Natural killer cell (primary cell): ENCODE measurements around the gene FUT8. TPM values are rescaled to one million over a fixed set of nuclear protein-coding genes. Genes with fewer than 3 reads are reported as not detected.

ENCODE experiments used
- ATAC-seq, 3 donors: fragments of 150-1000 bp in 2 of 3; fragments of 200-7000 bp in 1 of 3; cut with Tn5 transposase; 1 replicate in 1 of 3; 2 replicates in 2 of 3; pipeline ENCODE4 v1.10.0; 2021; ENCODE audit warnings: mild to moderate bottlenecking in 2 of 3, moderate library complexity in 2 of 3
- DNase-seq, 2 donors: peaks; one replicate each; pipeline versions ENCODE4 v3.0.0 to v3.0.0-alpha.2; 2013 to 2021; ENCODE audit warnings: mixed read lengths in 1 of 2
- H3K27ac ChIP-seq: one replicate; pipeline ENCODE4 v1.5.1; 2013; ENCODE audit warnings: mild to moderate bottlenecking, low read length
- H3K27me3 ChIP-seq: one replicate; pipeline ENCODE4 v1.6.1; 2013; ENCODE audit warnings: low read length; ENCODE audit not compliant: control insufficient read depth, insufficient read depth
- H3K36me3 ChIP-seq: one replicate; pipeline ENCODE4 v1.6.1; 2013; ENCODE audit warnings: low read length; ENCODE audit not compliant: control insufficient read depth, insufficient read depth
- H3K4me1 ChIP-seq: one replicate; pipeline ENCODE4 v1.6.1; 2013; ENCODE audit warnings: low read length; ENCODE audit not compliant: control insufficient read depth, insufficient read depth
- H3K4me3 ChIP-seq: one replicate; pipeline ENCODE4 v1.5.1; 2013; ENCODE audit warnings: low read length
- H3K9me3 ChIP-seq: one replicate; pipeline ENCODE4 v1.6.1; 2013; ENCODE audit warnings: low read length; ENCODE audit not compliant: control insufficient read depth, insufficient read depth
- H3K27ac Mint-ChIP-seq, 2 donors: one replicate each; pipeline ENCODE4 v1.8.0; 2022; ENCODE audit warnings: mild to moderate bottlenecking in 2 of 2, mixed read lengths in 2 of 2, moderate library complexity in 1 of 2
- H3K27me3 Mint-ChIP-seq, 2 donors: one replicate each; pipeline ENCODE4 v1.8.0; 2022; ENCODE audit warnings: low read depth in 2 of 2, mixed read lengths in 2 of 2
- H3K36me3 Mint-ChIP-seq: one replicate; pipeline ENCODE4 v1.8.0; 2022; ENCODE audit warnings: mixed read lengths
- H3K4me1 Mint-ChIP-seq, 2 donors: one replicate each; pipeline ENCODE4 v1.8.0; 2022; ENCODE audit warnings: mixed read lengths in 2 of 2
- H3K4me3 Mint-ChIP-seq: one replicate; pipeline ENCODE4 v1.8.0; 2022; ENCODE audit warnings: mild to moderate bottlenecking, moderate library complexity, mixed read lengths
- H3K9me3 Mint-ChIP-seq, 2 donors: one replicate each; pipeline ENCODE4 v1.8.0; 2022; ENCODE audit warnings: mixed read lengths in 2 of 2
- WGBS: methylation state at CpG from one replicate; pipeline ENCODE4 v1.1.7; 2013; ENCODE audit warnings: missing lambda C conversion rate; ENCODE audit not compliant: insufficient coverage; 5-methylcytosine and 5-hydroxymethylcytosine counted together
- intact Hi-C: fragments of 100-400 bp; cut with micrococcal nuclease; formaldehyde crosslinking; loops from one replicate; pipeline ENCODE4 v1.14.2; 2022
- total RNA-seq, 4 donors: library from RNA; stranded (reverse); fragments of 120-200 nt in 1 of 4; gene quantifications; one replicate each; pipeline versions ENCODE4 v1.2.3 to v1.2.4, GENCODE V29; 2013 to 2022
- TF ChIP-seq, protein P1 (sequence below): fragments of 200-600 bp; IDR thresholded peaks from one replicate; pipeline ENCODE4 v1.8.0; 2022; ENCODE audit warnings: antibody characterized with exemption

FUT8 gene
- total RNA-seq, 3 donors from 2014 or later (not counting 1 experiment from before 2014, with no cell fraction given): 20.7 to 29.2 (median 21.2) TPM

GRCh38 chr14:65745396-65746190 lies 333.1 kb downstream of the FUT8 start:
- no peak overlapping the region for H3K4me3 Mint-ChIP-seq
- H3K27me3 Mint-ChIP-seq: no peaks in the 10 kb centered on the region
- Histone ChIP-seq H3K9me3 (no peaks in the 10 kb centered on the region), H3K27ac (no peak overlapping the region), H3K27me3 (no peaks in the 10 kb centered on the region), H3K4me1 (no peaks in the 10 kb centered on the region), H3K36me3 (peaks cover 5% of the 10 kb centered on the region), H3K4me3 (no peak overlapping the region)
- TF ChIP-seq, protein P1, sequence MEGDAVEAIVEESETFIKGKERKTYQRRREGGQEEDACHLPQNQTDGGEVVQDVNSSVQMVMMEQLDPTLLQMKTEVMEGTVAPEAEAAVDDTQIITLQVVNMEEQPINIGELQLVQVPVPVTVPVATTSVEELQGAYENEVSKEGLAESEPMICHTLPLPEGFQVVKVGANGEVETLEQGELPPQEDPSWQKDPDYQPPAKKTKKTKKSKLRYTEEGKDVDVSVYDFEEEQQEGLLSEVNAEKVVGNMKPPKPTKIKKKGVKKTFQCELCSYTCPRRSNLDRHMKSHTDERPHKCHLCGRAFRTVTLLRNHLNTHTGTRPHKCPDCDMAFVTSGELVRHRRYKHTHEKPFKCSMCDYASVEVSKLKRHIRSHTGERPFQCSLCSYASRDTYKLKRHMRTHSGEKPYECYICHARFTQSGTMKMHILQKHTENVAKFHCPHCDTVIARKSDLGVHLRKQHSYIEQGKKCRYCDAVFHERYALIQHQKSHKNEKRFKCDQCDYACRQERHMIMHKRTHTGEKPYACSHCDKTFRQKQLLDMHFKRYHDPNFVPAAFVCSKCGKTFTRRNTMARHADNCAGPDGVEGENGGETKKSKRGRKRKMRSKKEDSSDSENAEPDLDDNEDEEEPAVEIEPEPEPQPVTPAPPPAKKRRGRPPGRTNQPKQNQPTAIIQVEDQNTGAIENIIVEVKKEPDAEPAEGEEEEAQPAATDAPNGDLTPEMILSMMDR: no peak
- ATAC-seq (no peak), DNase-seq (no peak)
- H3K36me3 Mint-ChIP-seq: peaks cover 5% of the 10 kb centered on the region
- WGBS: 97% methylated on average over 7 of the region's 8 CpGs
- no peaks in the 10 kb centered on the region for H3K9me3 Mint-ChIP-seq
- H3K4me1 Mint-ChIP-seq: no peaks in the 10 kb centered on the region
- intact Hi-C loops: no loop called here
- no peak overlapping the region for H3K27ac Mint-ChIP-seq

- Mint-ChIP-seq H3K4me3 (no peak overlapping the region), H3K36me3 (no peaks in the 10 kb centered on the region), H3K9me3 (no peaks in the 10 kb centered on the region), H3K27ac (no peak overlapping the region), H3K27me3 (no peaks in the 10 kb centered on the region), H3K4me1 (no peaks in the 10 kb centered on the region)
- TF ChIP-seq, protein P1: no peak
- Histone ChIP-seq H3K27ac (no peak overlapping the region), H3K4me3 (no peak overlapping the region), H3K36me3 (no peaks in the 10 kb centered on the region), H3K9me3 (no peaks in the 10 kb centered on the region), H3K27me3 (no peaks in the 10 kb centered on the region), H3K4me1 (no peaks in the 10 kb centered on the region)
- intact Hi-C loops: no loop called here
- WGBS: 97% methylated on average over 2 of the region's 2 CpGs
- DNase-seq: no peak
- no peak for ATAC-seq
These were observed 336.3 kb downstream of the FUT8 start for GRCh38 chr14:65748796-65749195.

DNA sequence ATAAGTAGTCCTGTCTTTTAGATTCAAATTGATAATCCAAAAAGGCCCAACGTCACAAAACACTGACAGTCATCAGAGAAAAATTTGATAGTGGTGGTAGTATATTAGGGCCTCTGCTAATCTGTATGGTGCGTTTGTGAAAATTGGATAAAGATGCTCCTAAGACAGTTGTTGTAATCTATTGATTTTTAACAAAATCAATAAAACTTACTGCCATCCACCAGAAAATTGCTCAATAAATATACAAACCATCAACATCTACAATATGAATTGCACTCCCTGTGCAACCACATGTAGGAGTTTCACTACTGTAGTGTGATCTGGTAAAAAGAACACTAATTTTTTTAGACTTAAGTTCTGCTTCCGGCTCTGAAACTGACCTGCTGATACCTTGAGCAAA lies 336.8 kb downstream of the FUT8 start:
- no peaks in the 10 kb centered on the region for H3K4me1 Mint-ChIP-seq
- no peak overlapping the region for H3K27ac Mint-ChIP-seq
- no peaks in the 10 kb centered on the region for H3K27me3 ChIP-seq
- H3K4me3 ChIP-seq: no peak overlapping the region
- no peak for DNase-seq
- no peak overlapping the region for H3K27ac ChIP-seq
- TF ChIP-seq, protein P1: no peak
- no peaks in the 10 kb centered on the region for H3K36me3 Mint-ChIP-seq
- no peak overlapping the region for H3K4me3 Mint-ChIP-seq
- H3K4me1 ChIP-seq: no peaks in the 10 kb centered on the region
- H3K36me3 ChIP-seq: no peaks in the 10 kb centered on the region
- H3K9me3 Mint-ChIP-seq: no peaks in the 10 kb centered on the region
- no peaks in the 10 kb centered on the region for H3K27me3 Mint-ChIP-seq
- H3K9me3 ChIP-seq: no peaks in the 10 kb centered on the region
- 92% methylated on average over 2 of the region's 3 CpGs for WGBS
- ATAC-seq: no peak
- intact Hi-C loops: no loop called here

- Mint-ChIP-seq H3K4me3 (no peak overlapping the region), H3K36me3 (no peaks in the 10 kb centered on the region), H3K9me3 (no peaks in the 10 kb centered on the region), H3K4me1 (no peaks in the 10 kb centered on the region), H3K27me3 (no peaks in the 10 kb centered on the region), H3K27ac (no peak overlapping the region)
- Histone ChIP-seq H3K27ac (no peak overlapping the region), H3K27me3 (no peaks in the 10 kb centered on the region), H3K9me3 (no peaks in the 10 kb centered on the region), H3K36me3 (no peaks in the 10 kb centered on the region), H3K4me3 (no peak overlapping the region), H3K4me1 (no peaks in the 10 kb centered on the region)
- ATAC-seq (no peak), DNase-seq (no peak)
- intact Hi-C loops: no loop called here
- TF ChIP-seq, protein P1: no peak
- WGBS: 29% methylated on average over 1 of the region's 1 CpG
These were observed 338.4 kb downstream of the FUT8 start for GRCh38 chr14:65750906-65751305.
